Measurements from ENCODE around the gene ORMDL3.

Gene ORMDL3

DNA sequence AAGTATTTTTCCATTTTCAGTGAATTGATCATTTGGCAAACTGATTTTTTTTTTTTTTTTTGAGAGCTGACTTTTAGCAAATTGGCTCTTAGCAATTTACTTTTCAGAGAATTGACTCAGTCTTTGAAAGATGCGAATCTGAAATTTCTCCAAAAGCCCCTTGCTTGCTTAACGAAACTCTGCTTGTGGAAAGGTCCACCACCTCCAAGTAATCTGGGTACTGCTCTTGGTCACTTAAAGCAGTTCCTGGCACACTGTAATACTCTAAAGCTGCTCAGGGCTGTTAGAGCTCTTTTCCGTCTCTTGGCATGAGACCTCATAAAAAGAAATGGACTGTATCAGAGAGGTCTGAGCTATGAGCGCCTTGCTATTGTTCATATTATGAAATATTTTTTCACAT, 11.8 kb downstream of the ORMDL3 start:
- TF ChIP-seq ZNF175 (tag by site-specific recombination; IDR thresholded peaks at IDR 0.05), result no peak
- TF ChIP-seq HIC1 (tag by site-specific recombination; IDR thresholded peaks at IDR 0.05), result no peak
- TF ChIP-seq ZNF248 (tag by site-specific recombination; IDR thresholded peaks at IDR 0.05), result no peak
- no peak for TF ChIP-seq ZNF513 (tag by site-specific recombination; IDR thresholded peaks at IDR 0.05)
- CTCF ChIA-PET, result interaction anchor here (0.6 to 1.3 kb wide), 3 partner anchors 12 to 298 kb away, joined by 4 to 6 read pairs (median 6); partner anchors contain the start of genes LRRC3C and ORMDL3
- Histone ChIP-seq H3K4me3 (ENCODE audit: low read depth, low read length) (no peak overlapping the region), H3K36me3 (ENCODE audit: control insufficient read depth in 2 of 2, insufficient read depth in 1 of 2, low read length in 2 of 2) (peaks cover 0 to 34% of the 10 kb centered on the region in 2 experiments; a peak in 2 of 3 replicates), H3K4me1 (ENCODE audit: control insufficient read depth, insufficient read depth, low read length) (no peaks in the 10 kb centered on the region), H3K9me3 (ENCODE audit: control insufficient read depth, insufficient read depth, low read depth, low read length) (no peaks in the 10 kb centered on the region), H3K27ac (ENCODE audit: extremely low read depth, low read depth, low read length) (no peak overlapping the region)
- POLR2A ChIA-PET, result interaction anchor here (0.8 kb wide), 1 partner anchor 37 kb away, joined by 5 read pairs; no protein-coding TSS in a partner anchor

GRCh38 chr17:39913989-39914388, 13.4 kb downstream of the ORMDL3 start:
- no peak for TF ChIP-seq ZNF211 (tag by site-specific recombination; IDR thresholded peaks at IDR 0.05; ENCODE audit: low read depth)
- no peak for TF ChIP-seq ZNF585B (tag by site-specific recombination; IDR thresholded peaks at IDR 0.05)
- Histone ChIP-seq H3K27ac (ENCODE audit: extremely low read depth, low read depth, low read length) (no peak overlapping the region), H3K4me1 (ENCODE audit: control insufficient read depth, insufficient read depth, low read length) (no peaks in the 10 kb centered on the region), H3K9me3 (ENCODE audit: control insufficient read depth, insufficient read depth, low read depth, low read length) (no peaks in the 10 kb centered on the region), H3K4me3 (ENCODE audit: low read depth, low read length) (no peak overlapping the region), H3K36me3 (ENCODE audit: control insufficient read depth in 2 of 2, insufficient read depth in 1 of 2, low read length in 2 of 2) (peaks cover 3 to 30% of the 10 kb centered on the region in 2 experiments; a peak in 2 of 3 replicates)
- CTCF ChIA-PET, result interaction anchor here (0.6 to 0.9 kb wide), 2 partner anchors 45 to 197 kb away, joined by 3 to 5 read pairs; no protein-coding TSS in a partner anchor
- POLR2A ChIA-PET, result no interaction called here

- POLR2A ChIA-PET, result no interaction called here
- CTCF ChIA-PET, result interaction anchor here (0.6 to 0.7 kb wide), 2 partner anchors 8 to 47 kb away, joined by 3 to 4 read pairs; no protein-coding TSS in a partner anchor
- Histone ChIP-seq H3K4me3 (ENCODE audit: low read depth, low read length) (no peak overlapping the region), H3K27ac (ENCODE audit: extremely low read depth, low read depth, low read length) (no peak overlapping the region), H3K4me1 (ENCODE audit: control insufficient read depth, insufficient read depth, low read length) (no peaks in the 10 kb centered on the region), H3K36me3 (ENCODE audit: control insufficient read depth in 2 of 2, insufficient read depth in 1 of 2, low read length in 2 of 2) (peaks cover 3 to 32% of the 10 kb centered on the region in 2 experiments; a peak in 2 of 3 replicates), H3K9me3 (ENCODE audit: control insufficient read depth, insufficient read depth, low read depth, low read length) (no peaks in the 10 kb centered on the region)
- TF ChIP-seq ZNF768 (tag by site-specific recombination; IDR thresholded peaks at IDR 0.05), result no peak
- no peak for TF ChIP-seq ZBTB17 (tag by site-specific recombination; IDR thresholded peaks at IDR 0.05)
- TF ChIP-seq, protein P1, sequence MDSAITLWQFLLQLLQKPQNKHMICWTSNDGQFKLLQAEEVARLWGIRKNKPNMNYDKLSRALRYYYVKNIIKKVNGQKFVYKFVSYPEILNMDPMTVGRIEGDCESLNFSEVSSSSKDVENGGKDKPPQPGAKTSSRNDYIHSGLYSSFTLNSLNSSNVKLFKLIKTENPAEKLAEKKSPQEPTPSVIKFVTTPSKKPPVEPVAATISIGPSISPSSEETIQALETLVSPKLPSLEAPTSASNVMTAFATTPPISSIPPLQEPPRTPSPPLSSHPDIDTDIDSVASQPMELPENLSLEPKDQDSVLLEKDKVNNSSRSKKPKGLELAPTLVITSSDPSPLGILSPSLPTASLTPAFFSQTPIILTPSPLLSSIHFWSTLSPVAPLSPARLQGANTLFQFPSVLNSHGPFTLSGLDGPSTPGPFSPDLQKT (IDR thresholded peaks at IDR 0.05; ENCODE audit: borderline replicate concordance, low read depth, low read length), result no peak
- no peak for TF ChIP-seq ZNF398 (tag by site-specific recombination; IDR thresholded peaks at IDR 0.05)
- no peak for TF ChIP-seq ZNF600 (tag by site-specific recombination; IDR thresholded peaks at IDR 0.05)
Observed at GRCh38 chr17:39908789-39909352, 18.5 kb downstream of the ORMDL3 start.
